ENCODE data around the gene PLA2G10.
A peak's percentile ranks its signal among the peaks of the same experiment; 100 is the strongest.

- TF ChIP-seq POLR2AphosphoS5 (IDR thresholded peaks at IDR 0.05; ENCODE audit: low read depth, low read length) = peak; percentile 96
- TF ChIP-seq TAF1 (IDR thresholded peaks at IDR 0.05; ENCODE audit: borderline replicate concordance, insufficient read depth, low read length) = peak; percentile 90; the same call in 1 of the 2 replicates
Observed at GRCh38 chr16:14632693-14633569, 61.2 kb downstream of the PLA2G10 start, which contains the start of gene BFAR.
